Parathyroid adenoma (tissue), 2 donors: Measurements from ENCODE around the gene DDN.

Experiments used
- H2AFZ ChIP-seq: fragments of 300-600 bp; sonication (generic); one replicate; pipeline ENCODE4 v1.7.0; 2017; ENCODE audit warnings: antibody characterized with exemption, mild to moderate bottlenecking
- H3K27ac ChIP-seq: fragments of 300-600 bp; sonication (generic); one replicate; pipeline ENCODE4 v1.7.0; 2017
- H3K27me3 ChIP-seq: fragments of 300-600 bp; sonication (generic); one replicate; pipeline ENCODE4 v1.7.0; 2017; ENCODE audit warnings: low read length; ENCODE audit not compliant: control insufficient read depth, insufficient read depth
- H3K36me3 ChIP-seq: fragments of 300-600 bp; sonication (generic); one replicate; pipeline ENCODE4 v1.7.0; 2017; ENCODE audit warnings: low read length; ENCODE audit not compliant: control insufficient read depth, insufficient read depth
- H3K4me1 ChIP-seq: fragments of 300-600 bp; sonication (generic); one replicate; pipeline ENCODE4 v1.7.0; 2017; ENCODE audit warnings: control low read depth
- H3K4me2 ChIP-seq: fragments of 300-600 bp; sonication (generic); one replicate; pipeline ENCODE4 v1.7.0; 2017; ENCODE audit warnings: low read length
- H3K4me3 ChIP-seq: fragments of 300-600 bp; sonication (generic); one replicate; pipeline ENCODE4 v1.7.0; 2017; ENCODE audit warnings: low read depth, low read length
- H3K79me2 ChIP-seq: fragments of 300-600 bp; sonication (generic); one replicate; pipeline ENCODE4 v1.7.0; 2017; ENCODE audit warnings: control low read depth
- H3K9ac ChIP-seq: fragments of 300-600 bp; sonication (generic); one replicate; pipeline ENCODE4 v1.7.0; 2017; ENCODE audit warnings: mild to moderate bottlenecking
- H3K9me3 ChIP-seq: fragments of 300-600 bp; sonication (generic); one replicate; pipeline ENCODE4 v1.7.0; 2017; ENCODE audit warnings: low read length; ENCODE audit not compliant: control insufficient read depth
- CTCF ChIP-seq: fragments of 300-600 bp; sonication (generic); IDR thresholded peaks from one replicate; pipeline ENCODE4 v1.7.0; 2017; ENCODE audit warnings: antibody characterized with exemption, mild to moderate bottlenecking
- donor health status: primary hyperparathyroidism.

The DDN gene

GRCh38 chr12:48982397-48983080 is 16.6 kb downstream of the DDN start:
- no peak overlapping the region for H2AFZ ChIP-seq
- H3K27me3 ChIP-seq: peaks cover 12% of the 10 kb centered on the region
- no peaks in the 10 kb centered on the region for H3K9me3 ChIP-seq
- TF ChIP-seq CTCF: no peak
- H3K9ac ChIP-seq: no peak overlapping the region
- no peak overlapping the region for H3K27ac ChIP-seq
- H3K4me1 ChIP-seq: peaks cover 23% of the 10 kb centered on the region
- H3K36me3 ChIP-seq: no peaks in the 10 kb centered on the region
- no peaks in the 10 kb centered on the region for H3K79me2 ChIP-seq
- H3K4me2 ChIP-seq: no peak overlapping the region
- no peak overlapping the region for H3K4me3 ChIP-seq

- Histone ChIP-seq H3K9me3 (no peaks in the 10 kb centered on the region), H3K9ac (no peak overlapping the region), H3K4me2 (no peak overlapping the region), H3K4me1 (peaks cover 23% of the 10 kb centered on the region), H3K27ac (no peak overlapping the region), H3K27me3 (peaks cover 12% of the 10 kb centered on the region), H3K4me3 (no peak overlapping the region), H3K36me3 (no peaks in the 10 kb centered on the region), H3K79me2 (no peaks in the 10 kb centered on the region), H2AFZ (no peak overlapping the region)
- no peak for TF ChIP-seq CTCF
Measured at GRCh38 chr12:48981757-48982157, 17.4 kb downstream of the DDN start.

- Histone ChIP-seq H3K9ac (no peak overlapping the region), H3K4me1 (peaks cover 23% of the 10 kb centered on the region), H3K4me2 (peak overlapping the region; percentile 51), H3K4me3 (peak overlapping the region; percentile 40), H3K27me3 (peaks cover 12% of the 10 kb centered on the region), H3K27ac (no peak overlapping the region), H2AFZ (peak overlapping the region; percentile 29), H3K36me3 (no peaks in the 10 kb centered on the region), H3K79me2 (no peaks in the 10 kb centered on the region), H3K9me3 (no peaks in the 10 kb centered on the region)
- no peak for TF ChIP-seq CTCF
Measured at GRCh38 chr12:48980953-48981756, 18.0 kb downstream of the DDN start.

GRCh38 chr12:48980389-48980952 is 18.7 kb downstream of the DDN start:
- Histone ChIP-seq H3K36me3 (no peaks in the 10 kb centered on the region), H3K4me1 (peaks cover 23% of the 10 kb centered on the region), H3K4me2 (peak overlapping the region; percentile 51), H2AFZ (peak overlapping the region; percentile 43), H3K27me3 (peaks cover 12% of the 10 kb centered on the region), H3K9ac (no peak overlapping the region), H3K9me3 (no peaks in the 10 kb centered on the region), H3K79me2 (no peaks in the 10 kb centered on the region), H3K4me3 (peak overlapping the region; percentile 40), H3K27ac (no peak overlapping the region)
- TF ChIP-seq CTCF: no peak
